H54 (cell line): ENCODE measurements around the gene PLEKHG4.
A peak's percentile ranks its signal among the peaks of the same experiment; 100 is the strongest.

ENCODE experiments used
- DNase-seq: peaks from one replicate; pipeline ENCODE4 v3.0.0; 2011; ENCODE audit warnings: low spot score, mixed read lengths; ENCODE audit not compliant: insufficient read length
- FAIRE-seq: peaks from 3 replicates; lab custom pipeline; 2011; peaks lifted over from hg19 to GRCh38; lab: Jason Lieb, UNC
- POLR2A ChIP-seq: IDR thresholded peaks from 2 replicates; pipeline ENCODE4 v1.6.1; 2011; ENCODE audit warnings: low read depth, mild to moderate bottlenecking, low read length

Gene PLEKHG4

GRCh38 chr16:67249178-67250044 lies 29.9 kb upstream of the PLEKHG4 start:
- TF ChIP-seq POLR2A: no peak
- FAIRE-seq (no peak), DNase-seq (no peak)

- no peak for TF ChIP-seq POLR2A
- DNase-seq (no peak), FAIRE-seq (no peak)
Measured at GRCh38 chr16:67250045-67250327, 29.3 kb upstream of the PLEKHG4 start.

GRCh38 chr16:67252609-67253497 lies 26.5 kb upstream of the PLEKHG4 start:
- FAIRE-seq (no peak), DNase-seq (no peak)
- TF ChIP-seq POLR2A: no peak

GRCh38 chr16:67254801-67255552 lies 24.4 kb upstream of the PLEKHG4 start:
- FAIRE-seq (no peak), DNase-seq (no peak)
- no peak for TF ChIP-seq POLR2A

- no peak for FAIRE-seq
Measured at GRCh38 chr16:67255553-67256221, 23.6 kb upstream of the PLEKHG4 start.

GRCh38 chr16:67256701-67257230 lies 22.6 kb upstream of the PLEKHG4 start:
- no peak for FAIRE-seq
- no peak for DNase-seq
- TF ChIP-seq POLR2A: no peak

More at GRCh38 chr16:67255553-67256221, 23.6 kb upstream of the PLEKHG4 start:
- DNase-seq: no peak
- TF ChIP-seq POLR2A: no peak

- FAIRE-seq: no peak
- TF ChIP-seq POLR2A: no peak
- no peak for DNase-seq
Measured at GRCh38 chr16:67257486-67258160, 21.7 kb upstream of the PLEKHG4 start.

- no peak for FAIRE-seq
- no peak for TF ChIP-seq POLR2A
- DNase-seq: no peak
Measured at GRCh38 chr16:67258161-67258835, 21.0 kb upstream of the PLEKHG4 start.

- FAIRE-seq: no peak
Measured at GRCh38 chr16:67259705-67260104, 19.6 kb upstream of the PLEKHG4 start.

GRCh38 chr16:67260426-67261063 lies 18.8 kb upstream of the PLEKHG4 start:
- TF ChIP-seq POLR2A: no peak
- FAIRE-seq: peak; percentile 88
- no peak for DNase-seq

More at GRCh38 chr16:67259705-67260104, 19.6 kb upstream of the PLEKHG4 start:
- no peak for DNase-seq
- no peak for TF ChIP-seq POLR2A

- no peak for FAIRE-seq
- DNase-seq: no peak
- TF ChIP-seq POLR2A: no peak
Measured at GRCh38 chr16:67263201-67263600, 16.1 kb upstream of the PLEKHG4 start.
